ENCODE measurements around the gene MEI1.

The MEI1 gene

DNA sequence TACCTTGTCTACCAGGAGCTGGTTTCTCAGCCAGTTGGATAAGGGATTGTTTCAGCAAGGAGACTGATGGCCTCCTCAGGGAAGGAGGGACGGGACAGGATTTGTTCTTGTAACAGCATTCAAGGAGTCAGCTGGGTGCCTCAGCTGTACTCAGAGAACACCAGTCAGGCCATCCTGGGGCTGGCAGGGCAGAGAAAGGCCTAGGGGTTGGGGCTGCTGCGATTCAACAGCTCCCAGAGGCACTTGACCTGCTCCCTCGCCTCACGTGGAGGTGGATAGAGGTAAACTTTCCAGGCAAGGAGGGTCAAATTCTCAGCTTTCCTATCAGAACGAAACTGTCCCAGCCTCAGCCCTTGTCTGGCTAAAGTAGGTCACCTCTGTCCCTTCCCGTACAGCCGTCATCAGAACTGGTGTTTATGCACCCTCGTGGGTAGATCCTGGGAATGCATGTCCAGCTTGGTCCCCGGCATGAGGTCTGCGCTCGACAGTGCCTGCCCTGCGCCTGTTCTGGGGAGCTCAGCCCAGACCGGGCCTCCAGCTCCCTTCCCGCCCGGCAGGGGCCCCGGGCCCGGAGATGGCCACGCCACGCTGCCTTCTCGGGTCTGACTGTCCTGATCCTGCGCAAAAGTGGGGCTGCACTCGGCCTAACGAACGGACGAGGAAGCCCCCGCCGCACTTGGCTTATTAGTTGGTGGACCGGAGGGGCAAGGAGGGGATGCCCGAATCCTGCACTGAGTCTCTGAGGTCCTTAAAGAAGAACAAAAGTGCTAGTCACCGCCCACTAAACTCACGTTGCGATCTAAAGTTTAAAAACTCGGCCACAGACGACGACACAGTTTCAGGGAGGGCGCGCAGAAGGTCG is 100.4 kb downstream of the MEI1 start:
- peak; percentile 10 for DNase-seq

DNA sequence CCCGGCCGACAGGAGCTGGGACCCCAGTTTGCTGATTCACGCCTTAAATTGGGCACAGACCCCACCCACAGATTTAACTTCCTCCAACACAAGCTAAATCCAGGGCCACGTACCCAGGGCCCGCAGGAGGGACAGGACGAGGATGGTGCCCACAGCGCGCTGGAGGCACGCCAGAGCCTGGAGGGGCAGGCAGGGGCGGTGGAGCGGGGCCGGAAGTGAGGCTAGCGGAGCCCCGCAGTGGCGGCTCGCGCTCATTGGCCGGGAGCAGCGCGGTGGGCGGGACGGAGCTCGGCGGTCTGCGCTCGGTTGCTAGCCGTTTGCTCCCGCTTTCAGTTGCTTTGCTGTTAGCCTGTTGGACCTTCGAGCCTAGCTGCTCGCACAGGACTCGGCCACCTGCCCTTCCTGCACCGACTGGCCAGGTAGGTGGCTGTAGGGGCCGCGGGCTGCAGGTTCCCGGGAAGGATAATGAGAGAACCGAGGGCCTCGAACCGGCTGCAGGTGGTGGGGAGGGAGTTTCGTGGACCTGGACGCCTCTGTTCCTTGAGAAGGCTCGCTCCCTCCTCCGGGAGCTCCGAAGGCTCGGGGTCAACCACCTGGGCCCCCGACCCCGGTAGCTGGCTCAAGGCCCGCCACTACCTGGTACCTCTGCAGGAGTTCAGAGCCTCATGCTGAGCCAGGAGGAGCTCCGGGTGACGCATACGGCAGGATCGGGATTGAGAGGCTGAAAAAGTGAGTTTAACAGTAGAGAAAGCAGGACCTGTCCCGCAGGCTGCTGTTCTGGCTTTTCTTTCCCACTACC is 101.2 kb downstream of the MEI1 start, which contains the start of gene CCDC134:
Gene CCDC134, plus strand, starts transcription at position 332 of the 799 bp plus-strand sequence. CDS start 8,212 bp downstream, outside the sequence.
- peak; percentile 82 for DNase-seq

DNA sequence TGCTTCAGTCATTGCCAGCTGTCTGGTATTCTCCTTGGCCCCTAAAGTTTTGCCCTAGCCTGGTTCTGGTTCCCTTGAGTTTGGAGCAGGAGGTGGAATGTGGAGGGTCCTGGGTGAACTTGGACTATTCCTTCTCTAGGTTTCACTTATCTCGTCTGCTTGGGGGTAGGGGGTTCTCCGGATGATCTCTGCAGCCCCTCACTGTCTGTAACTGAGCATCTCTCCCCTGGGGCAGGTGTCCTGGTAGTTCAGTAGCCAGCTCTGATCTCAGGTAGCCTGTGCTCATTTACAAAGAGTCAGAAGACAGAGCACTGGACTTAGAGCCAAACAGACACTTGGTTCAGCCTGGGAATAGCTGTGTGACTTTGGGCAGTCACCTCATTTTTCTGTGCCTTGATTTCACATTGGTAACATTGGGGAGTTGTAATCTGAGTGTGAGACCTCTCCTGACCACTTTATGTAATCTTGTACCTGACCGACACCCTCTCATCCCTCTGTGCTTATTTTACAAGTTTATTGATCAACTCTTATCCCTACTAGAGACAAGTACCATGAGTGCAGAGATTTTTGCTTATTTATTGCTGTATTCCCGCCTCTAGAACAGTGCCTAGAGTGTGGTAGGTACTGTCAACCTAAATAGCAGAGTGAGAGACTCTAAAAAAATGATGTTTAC is 102.0 kb downstream of the MEI1 start:
- no peak for DNase-seq

DNA sequence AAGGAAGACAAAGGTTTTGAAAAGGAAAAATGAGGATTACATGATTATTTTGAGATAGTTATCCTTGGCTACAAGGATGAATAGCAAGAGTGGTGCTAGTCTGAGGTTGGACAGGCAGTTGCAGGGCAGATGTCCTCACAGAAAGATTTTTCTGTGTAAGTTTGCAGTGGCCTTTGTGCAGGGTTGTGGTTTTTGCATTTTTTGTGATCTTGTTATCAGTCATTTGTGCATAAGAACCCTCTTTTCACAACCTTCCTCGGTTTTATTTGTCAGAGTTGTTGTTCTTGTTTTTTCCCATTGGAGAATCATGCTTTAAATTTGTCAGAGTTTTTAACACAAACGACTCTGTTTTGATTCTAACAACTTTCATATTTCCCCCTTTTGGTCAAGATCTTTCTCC is 102.6 kb downstream of the MEI1 start:
- no peak for DNase-seq

DNA sequence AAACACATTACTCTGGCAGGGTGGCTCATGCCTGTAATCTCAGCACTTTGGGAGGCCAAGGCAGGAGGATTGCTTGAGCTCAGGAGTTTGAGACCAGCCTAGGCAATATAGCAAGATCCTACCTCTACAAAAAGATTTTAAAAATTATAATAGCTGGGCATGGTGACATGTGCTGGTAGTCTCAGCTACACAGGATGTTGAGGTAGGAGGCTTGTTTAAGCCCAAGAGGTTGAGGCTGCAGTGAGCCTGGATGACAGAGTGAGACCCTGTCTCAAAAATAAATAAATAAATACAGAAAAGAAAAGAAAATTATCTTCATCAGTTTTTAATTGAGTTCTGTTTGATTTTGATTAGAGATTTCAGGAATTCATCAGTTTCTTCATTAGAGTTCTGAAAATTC is 106.3 kb downstream of the MEI1 start:
- DNase-seq: no peak

DNA sequence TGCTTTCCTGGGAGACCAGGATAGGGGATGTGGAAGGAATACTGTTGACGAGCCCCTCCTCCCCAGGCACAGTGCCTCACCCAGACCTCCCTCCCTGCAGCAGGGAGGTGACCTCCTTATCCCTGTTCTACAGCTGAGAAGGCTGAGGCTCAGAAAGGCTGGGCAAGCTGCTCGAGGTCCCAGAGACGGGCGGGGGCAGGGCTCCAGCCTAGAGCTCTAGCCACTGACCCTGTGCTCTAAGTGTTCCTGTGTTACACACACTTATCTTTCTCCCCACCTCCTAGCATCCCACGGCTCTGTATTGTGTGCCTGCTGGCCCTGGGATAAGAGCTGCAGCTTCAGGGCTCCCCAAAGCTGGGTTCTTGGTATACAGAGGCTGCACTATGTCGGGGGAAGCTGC is 109.1 kb downstream of the MEI1 start:
- DNase-seq: no peak

DNA sequence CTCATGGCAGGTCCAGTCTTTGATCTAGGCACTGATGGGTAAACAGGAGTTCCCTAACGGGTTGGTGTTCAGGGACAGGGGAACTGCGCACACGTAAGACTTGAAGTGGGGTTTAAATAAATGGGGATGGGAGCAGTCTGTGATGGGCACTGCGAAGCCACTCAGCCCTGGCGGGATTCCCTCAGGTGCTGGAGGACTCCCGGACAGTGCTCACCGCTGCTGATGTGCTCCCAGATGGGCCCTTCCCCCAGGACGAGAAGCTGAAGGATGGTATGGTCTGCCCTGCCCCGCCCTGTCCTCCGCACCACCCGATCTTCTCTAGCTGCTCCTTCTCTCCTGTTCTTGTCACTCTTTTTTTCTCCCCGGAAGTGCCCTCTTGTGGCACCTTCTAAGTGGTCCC is 110.7 kb downstream of the MEI1 start:
- no peak for DNase-seq

DNA sequence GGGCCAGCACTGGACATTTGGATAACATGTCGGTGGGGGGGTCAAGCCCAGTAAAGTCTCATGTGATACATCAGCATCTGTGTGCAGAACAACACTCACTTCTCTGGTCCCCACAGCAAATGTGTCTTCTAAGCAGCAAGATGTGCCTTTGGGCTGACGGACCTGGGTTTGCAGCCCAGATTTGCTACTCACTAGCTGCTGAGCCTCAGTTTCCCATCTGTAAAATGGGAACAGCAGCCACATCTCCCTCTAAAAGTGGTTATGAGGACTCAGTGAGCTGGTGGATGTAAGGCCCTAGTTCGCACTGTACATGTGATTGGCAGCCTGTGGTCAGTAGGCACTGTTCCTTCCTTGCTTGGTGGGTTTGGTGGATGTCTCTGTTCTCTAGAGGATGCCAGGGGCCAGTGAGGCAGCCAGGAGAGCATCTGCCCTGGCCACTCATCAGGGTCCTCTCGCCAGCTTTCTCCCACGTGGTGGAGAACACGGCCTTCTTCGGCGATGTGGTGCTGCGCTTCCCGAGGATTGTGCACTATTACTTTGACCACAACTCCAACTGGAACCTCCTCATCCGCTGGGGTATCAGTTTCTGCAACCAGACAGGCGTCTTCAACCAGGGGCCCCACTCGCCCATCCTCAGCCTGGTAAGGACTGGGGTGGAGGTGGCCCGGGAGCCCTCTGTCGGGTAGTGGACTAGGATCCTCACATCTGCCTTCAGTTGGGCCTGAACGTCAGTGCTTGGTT is 113.7 kb downstream of the MEI1 start:
- no peak for DNase-seq

DNA sequence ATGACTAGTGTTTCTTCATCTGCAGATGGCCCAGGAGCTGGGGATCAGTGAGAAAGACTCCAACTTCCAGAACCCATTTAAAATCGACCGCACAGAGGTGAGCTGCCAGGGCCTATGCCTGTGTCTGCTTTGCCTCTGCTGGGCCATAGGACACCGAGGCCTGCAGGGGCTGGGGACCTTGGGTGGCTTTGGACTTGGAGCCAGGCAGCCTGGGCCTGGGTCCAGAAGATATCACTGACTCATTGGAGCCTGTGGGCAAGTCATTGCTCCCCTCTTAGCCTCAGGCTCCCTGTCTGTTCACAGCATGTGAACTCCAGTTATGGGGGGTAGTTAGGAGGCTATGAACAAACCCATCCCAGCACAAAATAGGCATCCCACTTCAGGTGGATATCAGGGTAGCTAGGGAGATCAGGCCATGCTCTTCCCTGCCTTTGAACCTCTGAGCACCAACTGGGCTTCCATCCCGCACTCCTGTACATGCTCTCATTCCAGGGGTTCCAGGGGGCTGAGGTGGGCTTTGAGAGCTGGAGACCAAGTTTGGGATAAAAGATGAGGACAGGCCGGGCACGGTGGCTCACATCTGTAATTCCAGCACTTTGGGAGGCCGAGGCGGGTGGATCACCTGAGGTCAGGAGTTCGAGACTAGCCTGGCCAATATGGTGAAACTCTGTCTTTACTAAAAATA is 114.6 kb downstream of the MEI1 start:
- DNase-seq: no peak

DNA sequence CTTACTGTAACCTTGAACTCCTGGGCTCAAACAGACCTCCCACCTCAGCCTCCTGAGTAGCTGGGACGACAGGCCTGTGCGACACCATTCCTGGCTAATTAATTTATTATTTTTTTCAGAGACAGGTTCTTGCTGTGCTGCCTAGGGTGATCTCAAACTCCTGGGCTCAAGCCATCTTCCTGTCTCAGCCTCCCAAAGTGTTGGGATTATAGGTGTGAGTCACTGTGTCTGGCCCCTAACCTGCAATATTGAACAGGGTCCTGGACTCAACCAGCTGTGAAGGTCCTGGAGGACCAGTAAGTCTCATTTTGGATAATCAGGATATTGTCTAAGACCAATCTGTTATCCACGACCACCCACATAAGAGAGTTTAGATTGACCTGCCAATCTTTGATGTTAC is 116.4 kb downstream of the MEI1 start:
- DNase-seq: no peak

DNA sequence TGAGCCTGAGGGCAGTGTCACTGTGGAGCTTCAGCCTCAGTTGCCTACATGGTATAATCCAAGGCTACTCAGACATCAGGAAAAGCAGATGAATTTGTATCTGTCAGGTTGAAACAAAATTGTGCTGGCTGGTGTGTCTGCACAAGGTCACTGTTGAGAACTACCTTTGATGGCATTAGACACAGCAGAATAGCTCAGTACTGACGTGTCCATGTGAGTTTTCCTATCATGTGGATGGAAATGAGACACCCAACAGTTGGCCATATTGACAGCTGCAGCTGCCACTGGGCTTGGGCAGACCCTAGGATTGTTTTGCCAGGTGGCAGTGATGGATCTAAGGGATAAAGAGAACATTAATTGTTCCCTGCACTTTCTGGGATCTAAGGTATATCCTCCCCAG is 116.9 kb downstream of the MEI1 start:
- DNase-seq: no peak

DNA sequence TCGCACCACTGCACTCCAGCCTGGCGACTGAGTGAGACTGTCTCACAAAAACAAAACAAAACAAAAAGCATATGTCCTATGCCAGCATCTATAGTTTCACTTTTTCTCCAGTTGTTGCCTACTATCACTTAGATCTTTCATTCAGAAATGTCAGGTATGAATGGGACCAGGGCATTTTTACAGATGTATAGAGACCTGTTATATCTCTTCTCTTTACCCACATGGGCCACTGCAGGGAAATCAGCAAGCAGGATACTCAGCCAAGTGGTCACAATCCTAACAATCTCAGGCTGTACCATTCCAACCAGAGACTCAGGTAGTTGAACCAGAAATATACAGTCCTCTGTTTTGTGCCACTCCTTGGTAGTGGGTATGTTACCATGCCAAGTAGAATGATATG is 117.6 kb downstream of the MEI1 start:
- no peak for DNase-seq

DNA sequence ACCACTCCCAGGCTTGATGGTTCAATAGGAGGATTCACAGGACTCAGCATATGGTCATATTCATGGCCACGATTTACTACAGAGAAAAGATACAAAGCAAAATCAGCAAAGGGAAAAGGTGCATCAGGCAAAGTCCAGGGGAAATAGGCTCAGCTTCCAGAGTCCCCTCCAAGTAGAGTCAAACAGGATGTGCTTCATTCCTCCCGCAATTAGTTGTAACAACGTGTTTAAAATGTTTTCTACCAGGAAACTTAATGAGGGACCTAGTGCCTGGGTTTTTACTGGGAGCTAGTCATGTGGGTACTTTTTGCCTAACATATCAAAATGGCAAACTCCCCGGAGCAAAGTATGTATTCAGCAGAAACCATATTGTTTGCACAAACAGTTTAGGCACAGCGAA is 118.7 kb downstream of the MEI1 start:
- no peak for DNase-seq

DNA sequence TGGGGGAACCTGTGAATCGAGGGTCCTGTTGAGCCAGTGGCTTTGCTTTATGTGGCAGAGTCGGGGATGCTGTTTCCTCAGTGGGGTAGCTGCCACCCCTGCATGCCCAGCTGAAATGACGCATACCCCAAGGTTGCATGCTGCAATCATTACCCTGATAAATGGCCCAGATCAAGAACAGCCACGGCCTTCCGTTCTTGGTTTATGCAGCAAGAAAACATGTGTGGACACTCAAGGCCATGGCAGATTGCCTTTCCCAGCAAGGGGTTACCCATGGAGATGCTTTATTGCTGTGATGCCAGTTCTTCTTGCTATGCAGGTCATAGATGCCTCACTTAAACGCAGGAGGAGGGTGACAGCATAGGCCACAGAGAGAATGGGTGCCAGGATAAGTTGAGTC is 119.3 kb downstream of the MEI1 start:
- DNase-seq: no peak

DNA sequence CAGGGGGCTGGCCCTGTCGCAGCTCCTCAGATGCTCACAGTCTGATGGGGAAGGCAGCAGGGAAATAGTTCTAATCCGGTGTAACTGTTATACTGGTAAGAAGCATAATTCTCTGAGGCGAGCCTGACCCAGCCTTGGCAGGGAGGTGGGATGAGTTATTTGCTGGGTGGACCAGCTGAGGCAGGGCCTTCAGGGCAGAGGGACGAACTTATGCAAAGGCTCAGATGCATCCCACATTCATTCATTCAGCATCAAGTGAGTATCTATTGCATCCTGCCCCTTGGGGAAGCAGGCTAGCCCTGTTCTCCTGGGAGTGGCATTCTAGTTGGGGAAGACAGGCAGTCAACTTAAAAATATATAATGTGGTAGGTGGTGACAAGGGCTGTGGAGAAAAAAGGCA is 120.0 kb downstream of the MEI1 start:
- no peak for DNase-seq

DNA sequence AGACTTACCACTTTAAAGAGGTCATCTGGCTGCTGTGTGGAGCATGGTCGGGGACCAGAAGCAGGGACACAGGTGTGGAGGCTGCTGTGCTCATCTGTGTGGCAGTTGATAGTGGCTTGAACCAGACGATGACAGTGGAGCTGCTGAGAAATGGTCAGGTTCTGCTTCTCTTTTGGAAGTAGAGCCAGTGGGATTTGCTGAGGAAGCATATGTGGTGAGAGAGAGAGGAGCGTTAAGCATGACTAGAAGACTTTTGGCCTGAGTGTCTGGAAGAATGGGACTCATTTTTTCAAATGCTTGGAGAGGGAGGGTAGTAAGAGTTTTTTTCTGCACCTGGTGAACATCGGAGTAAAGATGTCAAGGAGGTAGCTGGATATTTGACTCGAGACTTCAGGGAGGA is 121.1 kb downstream of the MEI1 start:
- DNase-seq: no peak

DNA sequence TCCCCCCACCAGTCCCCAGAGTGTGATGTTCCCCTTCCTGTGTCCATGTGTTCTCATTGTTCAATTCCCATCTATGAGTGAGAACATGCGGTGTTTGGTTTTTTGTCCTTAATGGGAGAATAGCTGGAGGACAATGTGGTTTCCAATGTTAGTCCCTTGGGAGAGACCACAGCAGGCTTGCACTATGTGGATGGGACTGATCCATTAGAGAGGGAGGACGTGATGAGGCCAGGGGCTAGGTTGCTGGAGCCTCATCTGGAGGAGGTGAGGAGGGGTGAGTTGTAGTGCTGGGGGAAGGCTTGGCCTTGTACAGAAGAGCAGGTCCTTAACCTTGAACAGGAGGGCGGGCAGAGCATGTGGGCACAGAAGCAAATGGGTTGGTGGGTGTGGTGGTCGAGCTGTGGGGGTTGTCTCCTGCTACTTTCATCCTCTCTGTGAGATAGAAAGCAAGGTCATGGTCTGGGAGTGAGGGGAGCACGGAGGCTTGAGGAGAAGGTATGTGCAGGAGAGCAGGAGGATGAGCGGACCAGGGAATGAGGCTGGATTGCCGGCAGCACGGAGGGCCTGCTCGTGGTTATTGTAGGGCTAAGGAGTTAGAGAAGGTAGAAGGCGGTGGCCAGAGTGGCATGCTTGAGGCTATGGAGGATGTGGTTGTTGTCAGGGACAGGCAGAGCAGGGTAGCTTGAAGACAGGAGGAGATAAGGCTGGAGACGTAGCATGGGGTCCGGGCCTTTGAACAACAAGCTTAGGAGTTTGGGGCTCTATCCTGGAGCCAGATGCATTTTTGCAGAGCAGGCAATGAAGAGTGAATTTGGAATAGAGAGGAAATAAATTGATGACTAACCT is 122.4 kb downstream of the MEI1 start:
- no peak for DNase-seq

DNA sequence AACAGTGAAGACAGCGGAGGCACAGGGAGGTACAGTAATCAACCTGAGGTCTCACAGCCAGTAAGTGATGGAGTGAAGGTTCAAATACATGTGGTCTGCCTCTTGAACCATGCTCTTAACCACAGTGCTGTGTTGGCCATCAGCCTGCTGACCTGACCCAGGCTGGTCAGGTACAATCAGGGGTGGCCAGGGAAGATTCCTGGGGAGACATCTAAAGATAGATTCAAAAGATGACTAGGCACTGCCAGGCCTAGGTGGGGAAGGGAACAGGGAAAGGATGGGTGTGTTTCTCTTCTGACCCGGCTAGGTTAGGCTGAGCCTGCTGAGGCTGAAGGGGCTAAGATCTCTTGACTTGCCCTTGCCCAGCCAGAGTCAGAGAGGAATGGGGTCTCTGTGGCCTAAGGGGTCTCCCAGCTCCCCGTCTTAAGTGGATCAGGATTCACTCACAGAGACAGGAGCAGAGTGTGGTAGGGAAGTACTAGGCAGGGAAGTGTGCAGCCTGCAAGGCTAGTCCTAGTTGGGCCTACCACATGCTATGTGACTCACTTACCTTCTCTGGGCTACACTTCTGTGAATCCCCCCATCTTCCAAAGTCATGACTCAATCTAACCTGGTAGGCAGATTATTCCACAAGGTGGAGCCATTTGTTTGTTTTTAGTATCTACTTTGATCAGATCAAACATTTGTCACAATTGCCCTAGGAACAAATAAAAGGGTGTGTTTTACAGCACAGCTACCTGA is 123.2 kb downstream of the MEI1 start:
- no peak for DNase-seq

DNA sequence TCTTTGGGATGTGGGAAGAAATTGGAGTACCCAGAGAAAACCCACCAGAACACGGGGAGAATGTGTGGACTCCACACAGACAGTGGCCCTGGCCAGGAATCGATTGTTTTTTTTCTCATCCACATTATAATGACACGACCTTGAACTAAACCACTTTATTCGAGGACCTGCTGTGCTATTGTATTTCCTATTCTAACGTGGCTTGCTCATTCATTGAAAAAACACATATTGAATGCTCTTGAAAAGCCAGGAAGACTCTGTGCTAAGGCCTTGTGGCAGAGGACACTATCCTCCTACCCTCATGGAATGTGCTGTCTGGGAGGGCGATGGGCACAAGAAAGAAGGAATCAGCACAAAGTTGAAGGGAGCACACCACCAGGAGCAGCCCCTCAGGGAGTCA is 124.5 kb downstream of the MEI1 start:
- no peak for DNase-seq

DNA sequence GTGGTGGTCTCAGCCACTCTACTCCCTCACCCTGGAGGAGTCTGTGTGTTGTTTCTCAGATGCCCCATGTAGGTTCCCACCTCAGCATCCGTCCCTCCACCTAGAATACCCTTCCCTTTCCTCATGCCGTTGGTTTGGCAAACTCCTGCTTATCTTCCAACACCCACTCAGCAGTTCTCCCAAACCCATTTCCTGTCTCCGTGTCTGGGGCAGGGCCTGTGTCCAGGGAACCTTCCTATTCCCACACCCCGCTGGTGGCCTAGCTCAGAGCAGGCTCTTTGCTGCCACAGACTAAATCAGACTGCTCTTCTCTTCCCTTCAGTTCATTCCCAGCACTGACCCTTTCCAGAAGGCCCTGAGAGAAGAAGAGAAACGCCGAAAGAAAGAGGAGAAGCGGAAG is 126.1 kb downstream of the MEI1 start:
- no peak for DNase-seq

DNA sequence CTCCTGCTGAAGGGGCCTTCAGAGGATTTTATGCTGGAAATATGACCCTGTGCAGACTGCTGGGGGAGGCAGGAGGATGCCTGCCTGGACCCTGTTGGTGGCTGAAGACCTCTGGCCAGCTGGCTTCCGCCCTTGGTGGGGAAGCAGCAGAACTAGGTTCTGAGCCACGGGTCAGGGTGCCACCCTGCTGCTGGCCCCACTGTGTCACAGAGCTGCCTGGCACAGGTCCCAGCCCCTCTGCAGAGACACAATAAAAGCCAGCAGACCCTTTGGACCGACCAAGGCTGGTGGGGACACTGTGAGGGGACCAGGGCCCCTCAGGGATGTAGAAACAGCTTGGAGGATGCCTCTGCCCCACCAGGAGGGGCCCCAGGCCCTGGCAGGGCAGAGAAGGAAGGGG is 126.7 kb downstream of the MEI1 start:
- no peak for DNase-seq
